HUES6 (cell line): ENCODE results near the gene CLSTN2.

Experiments used
- H3K27ac ChIP-seq: 2 replicates; pipeline ENCODE4 v1.7.0; 2013; ENCODE audit warnings: low read depth, mild to moderate bottlenecking, low read length, inconsistent platforms
- H3K27me3 ChIP-seq: 2 replicates; pipeline ENCODE4 v1.6.1; 2013; ENCODE audit warnings: low read length; ENCODE audit not compliant: control insufficient read depth, insufficient read depth
- H3K36me3 ChIP-seq: 2 replicates; pipeline ENCODE4 v1.6.1; 2013; ENCODE audit warnings: low read length; ENCODE audit not compliant: control insufficient read depth, insufficient read depth
- H3K4me1 ChIP-seq: 2 replicates; pipeline ENCODE4 v1.6.1; 2013; ENCODE audit warnings: low read length; ENCODE audit not compliant: control insufficient read depth, insufficient read depth
- H3K4me3 ChIP-seq: 2 replicates; pipeline ENCODE4 v1.5.1; 2013; ENCODE audit warnings: low read depth, low read length
- H3K9ac ChIP-seq: one replicate; pipeline ENCODE4 v1.6.1; 2013; ENCODE audit warnings: mild to moderate bottlenecking, low read length
- H3K9me3 ChIP-seq: 2 replicates; pipeline ENCODE4 v1.6.1; 2013; ENCODE audit warnings: low read depth, low read length; ENCODE audit not compliant: control insufficient read depth, insufficient read depth

Gene CLSTN2

DNA sequence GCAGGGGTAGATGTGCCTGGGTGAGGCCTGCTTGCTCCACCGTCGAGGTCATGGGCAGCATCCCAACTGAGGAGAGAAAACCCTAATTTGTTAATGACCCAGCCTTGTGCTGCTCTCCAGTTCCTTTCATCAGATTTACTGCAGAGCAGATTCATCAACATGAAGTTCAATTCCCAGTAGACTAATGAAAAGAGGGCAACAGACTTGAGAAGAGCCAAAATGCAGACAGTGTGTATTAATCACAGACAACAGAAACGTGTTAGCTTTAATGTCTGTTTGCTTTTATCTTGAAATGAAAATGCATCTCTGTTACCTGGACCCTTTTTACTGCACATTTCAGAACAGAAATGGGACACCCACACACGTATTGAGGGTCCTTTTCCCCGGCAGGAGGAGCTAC lies 639.4 kb downstream of the CLSTN2 start:
- no peak overlapping the region for H3K9ac ChIP-seq
- H3K36me3 ChIP-seq = no peaks in the 10 kb centered on the region
- H3K4me1 ChIP-seq = no peaks in the 10 kb centered on the region
- no peaks in the 10 kb centered on the region for H3K9me3 ChIP-seq
- H3K27me3 ChIP-seq = no peaks in the 10 kb centered on the region
- no peak overlapping the region for H3K27ac ChIP-seq
- no peak overlapping the region for H3K4me3 ChIP-seq

DNA sequence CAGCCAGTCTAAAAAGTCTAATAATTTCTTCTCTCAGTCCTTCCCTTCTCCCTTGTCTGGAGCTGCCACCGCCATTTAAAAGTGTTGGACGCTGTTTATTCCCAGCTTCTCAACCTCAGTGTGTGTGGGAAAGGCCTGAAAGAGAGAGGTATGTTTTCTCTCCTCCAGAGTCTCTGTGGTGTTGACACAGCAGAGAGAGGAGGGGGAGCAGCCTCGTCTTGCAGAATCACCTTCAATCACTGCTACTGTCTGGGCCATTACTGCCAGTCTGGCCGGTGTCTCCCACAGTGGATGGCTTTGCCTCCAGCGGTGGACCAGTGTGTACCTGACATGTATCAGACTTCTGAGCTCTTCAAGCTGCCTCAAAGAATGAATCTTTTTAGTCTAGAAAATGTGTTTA lies 641.5 kb downstream of the CLSTN2 start:
- no peaks in the 10 kb centered on the region for H3K9me3 ChIP-seq
- H3K27me3 ChIP-seq = no peaks in the 10 kb centered on the region
- H3K9ac ChIP-seq = no peak overlapping the region
- no peak overlapping the region for H3K4me3 ChIP-seq
- H3K4me1 ChIP-seq = no peaks in the 10 kb centered on the region
- H3K27ac ChIP-seq = no peak overlapping the region
- no peaks in the 10 kb centered on the region for H3K36me3 ChIP-seq

GRCh38 chr3:140577911-140578310 lies 642.9 kb downstream of the CLSTN2 start:
- no peaks in the 10 kb centered on the region for H3K36me3 ChIP-seq
- H3K9me3 ChIP-seq = no peaks in the 10 kb centered on the region
- no peak overlapping the region for H3K4me3 ChIP-seq
- H3K9ac ChIP-seq = no peak overlapping the region
- H3K4me1 ChIP-seq = no peaks in the 10 kb centered on the region
- no peaks in the 10 kb centered on the region for H3K27me3 ChIP-seq
- no peak overlapping the region for H3K27ac ChIP-seq

DNA sequence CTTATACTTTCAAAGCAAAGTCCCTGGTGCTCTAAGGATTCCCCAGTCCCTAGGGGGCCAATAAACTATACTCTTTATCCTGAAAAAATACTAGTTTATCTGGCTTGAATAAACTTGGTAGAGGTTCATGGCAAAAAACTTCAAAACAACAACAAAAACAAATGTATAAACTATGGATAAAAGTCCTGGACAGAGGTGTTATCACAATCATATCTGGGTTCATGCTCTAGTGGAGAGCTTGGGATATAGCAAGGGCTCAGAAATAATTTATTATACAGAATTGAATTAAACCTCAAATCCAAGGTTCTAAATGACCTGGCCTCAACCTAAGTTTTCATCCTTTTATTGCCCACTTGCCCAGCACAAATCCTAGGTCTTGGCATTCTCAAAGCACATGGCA lies 644.3 kb downstream of the CLSTN2 start:
- H3K36me3 ChIP-seq = no peaks in the 10 kb centered on the region
- no peaks in the 10 kb centered on the region for H3K9me3 ChIP-seq
- H3K27me3 ChIP-seq = no peaks in the 10 kb centered on the region
- H3K27ac ChIP-seq = no peak overlapping the region
- no peaks in the 10 kb centered on the region for H3K4me1 ChIP-seq
- H3K4me3 ChIP-seq = no peak overlapping the region
- H3K9ac ChIP-seq = no peak overlapping the region

- H3K9me3 ChIP-seq = no peaks in the 10 kb centered on the region
- H3K27ac ChIP-seq = no peak overlapping the region
- no peak overlapping the region for H3K9ac ChIP-seq
- H3K4me3 ChIP-seq = no peak overlapping the region
- no peaks in the 10 kb centered on the region for H3K36me3 ChIP-seq
- no peaks in the 10 kb centered on the region for H3K27me3 ChIP-seq
- H3K4me1 ChIP-seq = no peaks in the 10 kb centered on the region
Measured at GRCh38 chr3:140580746-140581145, 645.8 kb downstream of the CLSTN2 start.

DNA sequence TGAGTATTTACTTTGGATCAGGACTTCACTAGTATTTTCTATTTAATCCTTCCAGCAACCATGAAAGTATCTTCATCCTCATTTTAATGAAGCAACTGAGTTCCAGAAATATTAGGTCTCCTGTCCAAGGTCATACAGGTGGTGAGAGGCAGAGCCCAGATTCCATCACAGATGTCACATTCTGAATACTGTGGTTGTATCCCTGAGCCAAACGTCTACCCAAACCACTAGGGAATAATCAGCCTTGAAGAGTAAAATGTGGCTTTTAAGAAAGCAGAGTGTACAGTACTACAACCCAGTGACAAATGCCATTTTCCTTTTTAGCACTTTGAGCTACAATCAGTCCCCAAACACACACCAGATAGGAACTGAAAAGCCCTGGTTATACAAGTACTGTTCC lies 649.6 kb downstream of the CLSTN2 start:
- H3K27ac ChIP-seq = no peak overlapping the region
- no peaks in the 10 kb centered on the region for H3K36me3 ChIP-seq
- no peak overlapping the region for H3K9ac ChIP-seq
- H3K27me3 ChIP-seq = no peaks in the 10 kb centered on the region
- no peaks in the 10 kb centered on the region for H3K9me3 ChIP-seq
- peaks cover 11% of the 10 kb centered on the region for H3K4me1 ChIP-seq
- no peak overlapping the region for H3K4me3 ChIP-seq

DNA sequence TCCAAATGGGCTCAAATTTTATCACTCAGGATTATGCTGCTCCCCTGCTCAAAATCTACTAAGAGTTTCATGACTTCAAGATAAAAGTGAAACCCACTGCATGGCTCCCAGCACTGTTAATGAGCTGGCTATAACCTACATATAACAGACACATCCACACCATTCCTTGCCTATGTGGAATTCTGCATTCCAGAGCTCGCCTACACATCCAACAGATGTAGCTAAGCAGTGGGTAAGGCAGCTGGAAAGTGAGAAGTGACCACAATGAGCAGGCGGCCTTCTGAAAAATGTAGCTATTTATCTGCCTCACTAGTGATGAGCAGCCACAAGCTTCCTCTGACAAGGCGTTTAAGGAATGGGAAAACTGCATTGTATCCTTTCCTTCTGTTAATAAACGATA lies 650.8 kb downstream of the CLSTN2 start:
- Histone ChIP-seq H3K9me3 (no peaks in the 10 kb centered on the region), H3K27me3 (no peaks in the 10 kb centered on the region), H3K27ac (no peak overlapping the region), H3K9ac (no peak overlapping the region), H3K36me3 (no peaks in the 10 kb centered on the region), H3K4me1 (peaks cover 11% of the 10 kb centered on the region), H3K4me3 (no peak overlapping the region)

- Histone ChIP-seq H3K4me3 (no peak overlapping the region), H3K9me3 (no peaks in the 10 kb centered on the region), H3K9ac (no peak overlapping the region), H3K36me3 (no peaks in the 10 kb centered on the region), H3K27me3 (no peaks in the 10 kb centered on the region), H3K27ac (no peak overlapping the region), H3K4me1 (peaks cover 11% of the 10 kb centered on the region)
Measured at GRCh38 chr3:140586311-140586710, 651.3 kb downstream of the CLSTN2 start.

GRCh38 chr3:140588558-140588957 lies 653.6 kb downstream of the CLSTN2 start:
- Histone ChIP-seq H3K4me1 (peaks cover 11% of the 10 kb centered on the region), H3K4me3 (no peak overlapping the region), H3K27ac (peak overlapping the region; percentile 16; the same call in 1 of the 2 replicates), H3K36me3 (no peaks in the 10 kb centered on the region), H3K9ac (no peak overlapping the region), H3K27me3 (peaks cover 5% of the 10 kb centered on the region; the same call in 1 of the 2 replicates), H3K9me3 (no peaks in the 10 kb centered on the region)

GRCh38 chr3:140593766-140594165 lies 658.8 kb downstream of the CLSTN2 start:
- H3K4me3 ChIP-seq = no peak overlapping the region
- H3K9me3 ChIP-seq = no peaks in the 10 kb centered on the region
- no peak overlapping the region for H3K9ac ChIP-seq
- peaks cover 5% of the 10 kb centered on the region; the same call in 1 of the 2 replicates for H3K27me3 ChIP-seq
- H3K4me1 ChIP-seq = peaks cover 3% of the 10 kb centered on the region
- no peaks in the 10 kb centered on the region for H3K36me3 ChIP-seq
- no peak overlapping the region for H3K27ac ChIP-seq

DNA sequence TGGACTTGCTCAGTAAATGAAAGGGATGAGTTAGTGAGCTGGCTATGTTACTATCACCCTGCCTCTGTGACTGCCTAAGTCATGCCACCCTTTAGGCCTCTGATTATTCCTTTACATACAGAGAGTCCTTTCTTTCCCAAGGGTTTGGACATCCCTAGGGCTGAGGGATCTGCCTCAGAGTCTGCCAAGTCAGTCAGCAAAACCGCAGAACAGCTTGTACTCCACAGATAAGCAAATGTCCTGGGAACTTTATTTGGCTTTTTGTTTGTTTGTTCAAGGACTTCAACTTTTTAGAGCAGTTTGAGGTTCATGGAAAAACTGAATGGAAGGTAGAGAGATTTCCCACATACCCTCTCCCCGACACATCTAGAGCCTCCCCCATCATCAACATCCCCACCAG lies 660.3 kb downstream of the CLSTN2 start:
- Histone ChIP-seq H3K4me1 (no peaks in the 10 kb centered on the region), H3K4me3 (no peak overlapping the region), H3K27me3 (peaks cover 5% of the 10 kb centered on the region; the same call in 1 of the 2 replicates), H3K27ac (no peak overlapping the region), H3K36me3 (no peaks in the 10 kb centered on the region), H3K9ac (no peak overlapping the region), H3K9me3 (no peaks in the 10 kb centered on the region)

GRCh38 chr3:140597364-140597763 lies 662.4 kb downstream of the CLSTN2 start:
- Histone ChIP-seq H3K9me3 (no peaks in the 10 kb centered on the region), H3K27ac (no peak overlapping the region), H3K4me3 (no peak overlapping the region), H3K27me3 (peaks cover 5% of the 10 kb centered on the region; the same call in 1 of the 2 replicates), H3K4me1 (no peaks in the 10 kb centered on the region), H3K36me3 (no peaks in the 10 kb centered on the region), H3K9ac (no peak overlapping the region)
